WTC11 (cell line): ENCODE data around the gene LRRC38. TPM values are rescaled to one million over a fixed set of nuclear protein-coding genes. Genes with fewer than 3 reads are reported as not detected.
A peak's percentile ranks its signal among the peaks of the same experiment; 100 is the strongest.

Source experiments
- ATAC-seq: fragments of 200-7000 bp; cut with Tn5 transposase; 2 replicates; pipeline ENCODE4 v1.10.0; 2021; ENCODE audit warnings: mild to moderate bottlenecking, moderate library complexity
- CTCF ChIA-PET: fragments of 300-600 bp; sonication (Branson Sonifier 250); formaldehyde crosslinking; loops from one replicate; lab custom pipeline; 2021; ENCODE audit warnings: antibody characterized with exemption; lab: Charles Lee
- POLR2A ChIA-PET: fragments of 350-600 bp; sonication (Branson Sonifier 250); formaldehyde crosslinking; loops from one replicate; lab custom pipeline; 2021; ENCODE audit warnings: antibody characterized with exemption; lab: Charles Lee
- DNase-seq: peaks from one replicate; pipeline ENCODE4 v3.0.0; 2021; ENCODE audit warnings: low spot score
- H3K27ac Mint-ChIP-seq: 2 replicates; pipeline ENCODE4 v1.8.0; 2021; ENCODE audit warnings: mixed read lengths
- H3K27me3 Mint-ChIP-seq: 2 replicates; pipeline ENCODE4 v1.8.0; 2021; ENCODE audit warnings: low read depth, mild to moderate bottlenecking, moderate library complexity, mixed read lengths
- H3K36me3 Mint-ChIP-seq: 2 replicates; pipeline ENCODE4 v1.8.0; 2021; ENCODE audit warnings: mixed read lengths
- H3K4me1 Mint-ChIP-seq: 2 replicates; pipeline ENCODE4 v1.8.0; 2022; ENCODE audit warnings: mixed read lengths
- H3K4me3 Mint-ChIP-seq: 2 replicates; pipeline ENCODE4 v1.8.0; 2021; ENCODE audit warnings: mild to moderate bottlenecking, moderate library complexity, mixed read lengths
- H3K9me3 Mint-ChIP-seq: 2 replicates; pipeline ENCODE4 v1.8.0; 2021; ENCODE audit warnings: mixed read lengths
- ARID4B ChIP-seq: sonication (generic); formaldehyde crosslinking; IDR thresholded peaks from 2 replicates; pipeline ENCODE4 v1.8.0; 2023; ENCODE audit warnings: missing genetic modification reagents, mild to moderate bottlenecking, borderline replicate concordance
- CDX4 ChIP-seq: fragments of 250-450 bp; sonication (Bioruptor Pico); IDR thresholded peaks from 2 replicates; pipeline ENCODE4 v1.9.0; 2021; ENCODE audit warnings: moderate library complexity, mild to moderate bottlenecking, inconsistent platforms, borderline replicate concordance
- CREB1 ChIP-seq: sonication (generic); formaldehyde crosslinking; IDR thresholded peaks from 2 replicates; pipeline ENCODE4 v1.8.0; 2023; ENCODE audit warnings: mild to moderate bottlenecking, missing genetic modification reagents
- FOXJ3 ChIP-seq: sonication (generic); formaldehyde crosslinking; IDR thresholded peaks from 2 replicates; pipeline ENCODE4 v1.9.0; 2021; ENCODE audit warnings: missing genetic modification reagents, mild to moderate bottlenecking, borderline replicate concordance
- GTF2I ChIP-seq: fragments of 250-450 bp; sonication (Bioruptor Pico); conservative IDR thresholded peaks from 2 replicates; pipeline ENCODE4 v1.4.0; 2021; ENCODE audit warnings: mild to moderate bottlenecking
- IRF2 ChIP-seq: sonication (generic); formaldehyde crosslinking; IDR thresholded peaks from 2 replicates; pipeline ENCODE4 v1.8.0; 2022; ENCODE audit warnings: low read depth, missing genetic modification reagents, borderline replicate concordance
- JUN ChIP-seq: sonication (generic); formaldehyde crosslinking; IDR thresholded peaks from 2 replicates; pipeline ENCODE4 v1.8.0; 2023; ENCODE audit warnings: mild to moderate bottlenecking, missing genetic modification reagents
- NFYB ChIP-seq: sonication (generic); formaldehyde crosslinking; conservative IDR thresholded peaks from 2 replicates; pipeline ENCODE4 v1.8.0; 2022; ENCODE audit warnings: low read depth, missing genetic modification reagents
- PRDM15 ChIP-seq: sonication (generic); formaldehyde crosslinking; IDR thresholded peaks from 2 replicates; pipeline ENCODE4 v1.8.0; 2022; ENCODE audit warnings: missing genetic modification reagents
- PRRX2 ChIP-seq: fragments of 250-450 bp; sonication (Bioruptor Pico); IDR thresholded peaks from 2 replicates; pipeline ENCODE4 v1.8.0; 2021; ENCODE audit warnings: mild to moderate bottlenecking
- STAT6 ChIP-seq: sonication (generic); formaldehyde crosslinking; conservative IDR thresholded peaks from 2 replicates; pipeline ENCODE4 v1.8.1; 2023; ENCODE audit warnings: mild to moderate bottlenecking, low read depth, missing genetic modification reagents, moderate library complexity
- USF1 ChIP-seq: sonication (generic); formaldehyde crosslinking; IDR thresholded peaks from 2 replicates; pipeline ENCODE4 v1.8.0; 2022; ENCODE audit warnings: mild to moderate bottlenecking, missing genetic modification reagents
- ZNF232 ChIP-seq: sonication (generic); formaldehyde crosslinking; IDR thresholded peaks from 2 replicates; pipeline ENCODE4 v1.8.0; 2022; ENCODE audit warnings: mild to moderate bottlenecking, missing genetic modification reagents
- ZNF281 ChIP-seq: sonication (generic); formaldehyde crosslinking; IDR thresholded peaks from 2 replicates; pipeline ENCODE4 v1.8.0; 2023; ENCODE audit warnings: mild to moderate bottlenecking, missing genetic modification reagents
- ZNF396 ChIP-seq: fragments of 250-450 bp; sonication (Bioruptor Pico); IDR thresholded peaks from 2 replicates; pipeline ENCODE4 v1.8.0; 2021; ENCODE audit warnings: mild to moderate bottlenecking, moderate library complexity, borderline replicate concordance
- ZNF416 ChIP-seq: fragments of 250-450 bp; sonication (Bioruptor Pico); IDR thresholded peaks from 2 replicates; pipeline ENCODE4 v1.9.0; 2021; ENCODE audit warnings: mild to moderate bottlenecking, inconsistent platforms
- total RNA-seq: library from RNA; stranded (reverse); gene quantifications from 3 replicates; pipeline ENCODE4 v1.2.3, GENCODE V29; 2021

LRRC38 gene
- total RNA-seq, 1 experiment from 2014 or later: 0.15 TPM

GRCh38 chr1:13546791-13547190 is 33.0 kb upstream of the LRRC38 start:
- Mint-ChIP-seq H3K36me3 (no peaks in the 10 kb centered on the region), H3K4me1 (peaks cover 5% of the 10 kb centered on the region), H3K4me3 (no peak overlapping the region), H3K27ac (no peak overlapping the region)
- ATAC-seq: no peak
- no peak for DNase-seq
- POLR2A ChIA-PET: no interaction called here
- TF ChIP-seq PRDM15 (CRISPR knock-in tag): no peak
- no peak for TF ChIP-seq CDX4 (CRISPR knock-in tag)
- TF ChIP-seq FOXJ3 (CRISPR knock-in tag): no peak
- TF ChIP-seq USF1: no peak
- no peak for TF ChIP-seq PRRX2
- TF ChIP-seq IRF2 (CRISPR knock-in tag): no peak
- no peak for TF ChIP-seq CREB1
- TF ChIP-seq STAT6 (CRISPR knock-in tag): no peak
- no peak for TF ChIP-seq NFYB (CRISPR knock-in tag)
- TF ChIP-seq, all 79 proteins: peak for 0
- CTCF ChIA-PET: no interaction called here
- H3K27me3 Mint-ChIP-seq: no peaks in the 10 kb centered on the region
- H3K9me3 Mint-ChIP-seq: no peaks in the 10 kb centered on the region

GRCh38 chr1:13544221-13544556 is 30.4 kb upstream of the LRRC38 start:
- Mint-ChIP-seq H3K4me1 (peaks cover under 1% of the 10 kb centered on the region; the same call in 1 of the 2 replicates), H3K4me3 (no peak overlapping the region), H3K27ac (no peak overlapping the region), H3K9me3 (no peaks in the 10 kb centered on the region), H3K36me3 (no peaks in the 10 kb centered on the region), H3K27me3 (no peaks in the 10 kb centered on the region)
- ChIA-PET POLR2A (no interaction called here), CTCF (interaction anchor here (0.5 to 1.4 kb wide), 3 partner anchors 27 to 42 kb away, joined by 3 to 5 read pairs (median 4); partner anchors contain the start of gene LRRC38)
- DNase-seq: no peak
- no peak for ATAC-seq
- TF ChIP-seq JUN (CRISPR knock-in tag): no peak

- no peaks in the 10 kb centered on the region for H3K27me3 Mint-ChIP-seq
- no peaks in the 10 kb centered on the region for H3K4me1 Mint-ChIP-seq
- H3K27ac Mint-ChIP-seq: no peak overlapping the region
- CTCF ChIA-PET: interaction anchor here (1.4 kb wide), 2 partner anchors 27 to 30 kb away, joined by 3 to 4 read pairs; partner anchors contain the start of gene LRRC38
- no peaks in the 10 kb centered on the region for H3K9me3 Mint-ChIP-seq
- DNase-seq (peak; percentile 13), ATAC-seq (peak; percentile 28; the same call in 1 of the 2 replicates)
- H3K4me3 Mint-ChIP-seq: no peak overlapping the region
- POLR2A ChIA-PET: no interaction called here
- no peaks in the 10 kb centered on the region for H3K36me3 Mint-ChIP-seq
- TF ChIP-seq GTF2I: no peak
- TF ChIP-seq ZNF281 (CRISPR knock-in tag): no peak
- no peak for TF ChIP-seq ZNF416 (CRISPR knock-in tag)
- no peak for TF ChIP-seq ZNF232 (CRISPR knock-in tag)
- no peak for TF ChIP-seq IRF2 (CRISPR knock-in tag)
- no peak for TF ChIP-seq ZNF396
- no peak for TF ChIP-seq ARID4B (CRISPR knock-in tag)
These were observed 29.8 kb upstream of the LRRC38 start for GRCh38 chr1:13543451-13544220.
